Glutamatergic neuron (in vitro differentiated cells): ENCODE data around the gene FAR1. TPM values are rescaled to one million over a fixed set of nuclear protein-coding genes. Genes with fewer than 3 reads are reported as not detected.

Experiments used
- DNase-seq: peaks from one replicate; pipeline ENCODE4 v3.0.0; 2022
- H3K27ac Mint-ChIP-seq: one replicate; pipeline ENCODE4 v1.8.0; 2020; ENCODE audit warnings: mild to moderate bottlenecking, mixed read lengths, inconsistent platforms; ENCODE audit not compliant: unreplicated experiment
- H3K27me3 Mint-ChIP-seq: one replicate; pipeline ENCODE4 v1.8.0; 2020; ENCODE audit warnings: mild to moderate bottlenecking, moderate library complexity, mixed read lengths, inconsistent platforms; ENCODE audit not compliant: unreplicated experiment
- H3K36me3 Mint-ChIP-seq: one replicate; pipeline ENCODE4 v1.8.0; 2020; ENCODE audit warnings: mild to moderate bottlenecking, mixed read lengths, inconsistent platforms; ENCODE audit not compliant: unreplicated experiment
- H3K4me1 Mint-ChIP-seq: one replicate; pipeline ENCODE4 v1.8.0; 2020; ENCODE audit warnings: mild to moderate bottlenecking, low read depth, mixed read lengths, inconsistent platforms; ENCODE audit not compliant: unreplicated experiment
- H3K4me3 Mint-ChIP-seq: one replicate; pipeline ENCODE4 v1.8.0; 2020; ENCODE audit warnings: mild to moderate bottlenecking, mixed read lengths, inconsistent platforms; ENCODE audit not compliant: unreplicated experiment
- H3K9me3 Mint-ChIP-seq: one replicate; pipeline ENCODE4 v1.8.0; 2020; ENCODE audit warnings: mild to moderate bottlenecking, moderate library complexity, mixed read lengths, inconsistent platforms; ENCODE audit not compliant: unreplicated experiment
- total RNA-seq: library from RNA; stranded (reverse); fragmentation: NEBNext Ultra II Directional; extraction: Animal tissue kit (Norgen Biotek cat#: 25700); gene quantifications from one replicate; pipeline ENCODE4 v1.2.1, GENCODE V29; 2021; ENCODE audit not compliant: unreplicated experiment
- TF ChIP-seq, protein P1 (sequence below): fragments of 200-600 bp; sonication (generic); IDR thresholded peaks from one replicate; pipeline ENCODE4 v1.5.0; 2021; ENCODE audit not compliant: partially characterized antibody, unreplicated experiment

FAR1 gene
- total RNA-seq, 1 donor from 2014 or later = 74.4 TPM

DNA sequence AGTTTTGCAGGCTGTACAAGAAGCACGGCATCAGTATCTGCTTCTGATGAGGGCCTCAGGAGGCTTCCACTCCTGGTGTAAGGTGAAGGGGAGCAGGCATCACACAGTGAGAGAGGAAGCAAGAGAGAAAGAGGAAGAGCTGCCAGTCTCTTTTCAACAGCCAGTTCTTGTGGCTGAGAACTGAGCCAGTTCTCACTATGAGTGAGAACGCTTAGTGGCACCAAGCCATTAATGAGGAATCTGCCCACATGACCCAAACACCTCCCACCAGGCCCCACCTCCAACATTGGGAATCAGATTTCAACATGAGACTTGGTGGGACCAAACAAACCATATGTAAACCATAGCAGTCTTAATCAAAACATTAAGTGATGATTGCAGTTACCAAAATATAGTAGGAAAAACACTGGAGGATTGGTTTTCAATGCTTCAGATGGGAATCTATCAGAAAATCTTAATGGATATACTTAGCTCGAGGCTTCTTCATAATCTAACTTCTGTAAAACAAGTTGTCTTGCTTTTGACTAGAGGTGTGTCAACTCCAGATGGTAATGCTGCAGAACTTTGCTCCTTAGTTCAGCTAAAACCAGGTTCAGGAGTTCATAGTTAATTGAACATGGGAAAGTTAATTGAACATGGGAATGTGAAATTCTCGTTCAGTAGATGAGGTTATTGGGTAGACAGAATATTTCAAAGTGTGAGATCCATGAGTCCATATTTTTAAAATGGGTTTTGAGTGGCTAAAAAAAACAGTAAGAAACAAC lies 12.2 kb downstream of the FAR1 start:
- Mint-ChIP-seq H3K9me3 (no peaks in the 10 kb centered on the region), H3K27ac (no peak overlapping the region), H3K36me3 (no peaks in the 10 kb centered on the region), H3K4me1 (peaks cover 3% of the 10 kb centered on the region), H3K27me3 (peaks cover 2% of the 10 kb centered on the region), H3K4me3 (no peak overlapping the region)
- TF ChIP-seq, protein P1, sequence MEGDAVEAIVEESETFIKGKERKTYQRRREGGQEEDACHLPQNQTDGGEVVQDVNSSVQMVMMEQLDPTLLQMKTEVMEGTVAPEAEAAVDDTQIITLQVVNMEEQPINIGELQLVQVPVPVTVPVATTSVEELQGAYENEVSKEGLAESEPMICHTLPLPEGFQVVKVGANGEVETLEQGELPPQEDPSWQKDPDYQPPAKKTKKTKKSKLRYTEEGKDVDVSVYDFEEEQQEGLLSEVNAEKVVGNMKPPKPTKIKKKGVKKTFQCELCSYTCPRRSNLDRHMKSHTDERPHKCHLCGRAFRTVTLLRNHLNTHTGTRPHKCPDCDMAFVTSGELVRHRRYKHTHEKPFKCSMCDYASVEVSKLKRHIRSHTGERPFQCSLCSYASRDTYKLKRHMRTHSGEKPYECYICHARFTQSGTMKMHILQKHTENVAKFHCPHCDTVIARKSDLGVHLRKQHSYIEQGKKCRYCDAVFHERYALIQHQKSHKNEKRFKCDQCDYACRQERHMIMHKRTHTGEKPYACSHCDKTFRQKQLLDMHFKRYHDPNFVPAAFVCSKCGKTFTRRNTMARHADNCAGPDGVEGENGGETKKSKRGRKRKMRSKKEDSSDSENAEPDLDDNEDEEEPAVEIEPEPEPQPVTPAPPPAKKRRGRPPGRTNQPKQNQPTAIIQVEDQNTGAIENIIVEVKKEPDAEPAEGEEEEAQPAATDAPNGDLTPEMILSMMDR = no peak
- DNase-seq = no peak

DNA sequence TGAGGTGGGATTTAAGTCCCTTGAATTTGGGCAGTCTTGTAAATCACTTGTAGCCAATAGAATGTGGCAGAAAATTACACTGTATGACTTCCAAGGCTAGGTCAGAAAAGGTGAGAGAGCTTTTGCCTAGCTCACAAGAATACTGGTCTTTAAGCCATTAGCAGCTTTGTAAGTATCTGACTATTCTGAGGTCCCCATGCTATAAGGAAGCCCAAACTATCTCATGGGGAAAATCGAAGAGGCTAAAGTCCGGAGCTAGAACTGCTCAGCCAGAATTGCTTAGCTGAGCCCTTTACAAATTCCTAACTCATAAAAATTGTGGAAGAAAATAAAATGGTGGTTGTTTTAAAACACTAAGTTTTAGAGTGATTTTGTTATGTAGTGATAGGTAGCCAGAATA lies 13.0 kb downstream of the FAR1 start:
- H3K27me3 Mint-ChIP-seq = peaks cover 2% of the 10 kb centered on the region
- H3K27ac Mint-ChIP-seq = no peak overlapping the region
- TF ChIP-seq, protein P1 = no peak
- H3K4me1 Mint-ChIP-seq = peaks cover under 1% of the 10 kb centered on the region
- no peak for DNase-seq
- H3K36me3 Mint-ChIP-seq = no peaks in the 10 kb centered on the region
- H3K9me3 Mint-ChIP-seq = no peaks in the 10 kb centered on the region
- no peak overlapping the region for H3K4me3 Mint-ChIP-seq

DNA sequence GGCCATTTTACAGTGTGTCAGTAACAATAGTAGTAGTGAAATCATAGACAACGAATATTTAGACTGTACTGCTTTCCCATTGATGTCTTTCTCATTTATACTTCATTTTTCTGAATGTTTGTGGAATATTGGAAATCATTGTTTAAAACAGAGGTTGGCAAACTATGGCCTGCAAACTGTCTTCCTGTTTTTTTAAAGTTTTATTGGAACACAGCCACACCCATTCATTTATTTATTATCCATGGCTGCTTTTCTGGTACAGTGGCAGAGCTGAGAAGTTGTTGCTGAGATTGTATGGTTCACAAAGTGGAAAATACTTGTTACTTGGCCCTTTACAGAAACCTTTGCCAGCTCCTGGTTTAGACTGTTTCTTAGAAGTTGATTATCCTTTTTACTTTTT lies 13.7 kb downstream of the FAR1 start:
- Mint-ChIP-seq H3K27me3 (peaks cover 2% of the 10 kb centered on the region), H3K4me1 (no peaks in the 10 kb centered on the region), H3K9me3 (no peaks in the 10 kb centered on the region), H3K36me3 (no peaks in the 10 kb centered on the region), H3K4me3 (no peak overlapping the region), H3K27ac (no peak overlapping the region)
- TF ChIP-seq, protein P1 = no peak
- DNase-seq = no peak

DNA sequence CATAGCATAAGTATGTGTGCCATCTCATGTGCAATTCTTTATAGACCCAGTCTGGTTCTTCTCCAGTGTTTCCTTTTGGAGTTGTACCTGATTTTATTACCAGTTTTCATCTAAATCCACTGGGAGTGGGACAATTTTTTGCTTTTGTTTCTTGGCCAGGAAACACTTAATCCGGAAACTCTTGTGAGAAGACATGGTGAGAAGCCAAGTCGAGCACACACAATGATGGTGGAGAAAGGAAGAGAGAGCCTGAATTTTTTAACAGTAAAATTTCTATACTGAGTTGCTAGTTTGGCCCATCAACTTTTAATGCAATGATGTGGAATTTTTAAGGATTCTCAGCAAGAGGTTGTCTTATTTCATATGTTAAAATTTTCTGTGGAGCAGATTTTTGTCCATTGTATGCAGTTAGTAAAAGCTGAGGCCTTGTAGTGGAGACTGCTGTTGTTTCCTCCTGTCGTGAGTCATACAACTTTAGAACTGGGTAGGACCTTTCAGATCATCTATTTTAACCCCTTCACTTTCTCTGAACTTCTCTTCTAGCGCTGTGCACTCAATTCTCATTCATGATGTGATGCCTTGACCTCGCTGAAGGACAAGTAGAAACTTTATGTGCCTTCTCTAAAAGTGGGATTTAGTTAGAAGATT lies 17.1 kb downstream of the FAR1 start:
- no peak overlapping the region for H3K4me3 Mint-ChIP-seq
- TF ChIP-seq, protein P1 = no peak
- no peaks in the 10 kb centered on the region for H3K4me1 Mint-ChIP-seq
- DNase-seq = no peak
- H3K27me3 Mint-ChIP-seq = no peaks in the 10 kb centered on the region
- H3K9me3 Mint-ChIP-seq = no peaks in the 10 kb centered on the region
- no peaks in the 10 kb centered on the region for H3K36me3 Mint-ChIP-seq
- no peak overlapping the region for H3K27ac Mint-ChIP-seq

DNA sequence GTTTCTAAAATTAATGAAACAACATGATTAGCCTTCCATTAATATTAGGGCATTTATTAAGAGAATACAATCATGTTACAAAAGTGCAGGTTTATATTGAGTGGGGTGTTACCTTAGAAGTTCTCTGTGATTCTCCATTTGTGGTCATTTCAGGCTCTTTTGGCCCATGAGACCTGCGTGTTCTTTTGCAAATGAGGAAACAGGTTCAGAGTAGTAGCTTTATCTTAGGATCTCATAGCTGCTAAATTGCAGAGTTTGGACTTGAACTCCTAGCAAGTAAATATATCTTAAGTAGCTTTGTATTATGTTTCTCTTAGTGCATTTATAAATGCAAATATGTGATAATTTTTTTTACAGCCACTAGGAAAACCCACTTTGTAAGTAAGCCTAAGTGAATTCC lies 18.3 kb downstream of the FAR1 start:
- TF ChIP-seq, protein P1 = no peak
- no peaks in the 10 kb centered on the region for H3K27me3 Mint-ChIP-seq
- no peak overlapping the region for H3K4me3 Mint-ChIP-seq
- H3K9me3 Mint-ChIP-seq = no peaks in the 10 kb centered on the region
- no peaks in the 10 kb centered on the region for H3K4me1 Mint-ChIP-seq
- H3K36me3 Mint-ChIP-seq = no peaks in the 10 kb centered on the region
- no peak overlapping the region for H3K27ac Mint-ChIP-seq
- DNase-seq = no peak
